GM21619 (cell line): ENCODE measurements around the gene CTXND1.

ENCODE experiments used
- ATAC-seq: cut with Tn5 transposase; IDR thresholded peaks from one replicate; pipeline ENCODE4 v1.9.1; 2021; ENCODE audit not compliant: unreplicated experiment

Gene CTXND1

GRCh38 chr15:80210611-80211573 is 41.1 kb downstream of the CTXND1 start:
- ATAC-seq = no peak

- ATAC-seq = no peak
Observed at GRCh38 chr15:80208758-80209734, 43.0 kb downstream of the CTXND1 start.

- no peak for ATAC-seq
Observed at GRCh38 chr15:80207887-80208286, 44.1 kb downstream of the CTXND1 start.

- ATAC-seq = no peak
Observed at GRCh38 chr15:80204231-80204630, 47.8 kb downstream of the CTXND1 start.

- no peak for ATAC-seq
Observed at GRCh38 chr15:80203361-80203885, 48.6 kb downstream of the CTXND1 start.

- no peak for ATAC-seq
Observed at GRCh38 chr15:80202641-80203360, 49.2 kb downstream of the CTXND1 start.

- no peak for ATAC-seq
Observed at GRCh38 chr15:80202016-80202315, 50.0 kb downstream of the CTXND1 start.

- no peak for ATAC-seq
Observed at GRCh38 chr15:80201256-80202015, 50.6 kb downstream of the CTXND1 start.

GRCh38 chr15:80199869-80200268 is 52.1 kb downstream of the CTXND1 start:
- ATAC-seq = no peak

GRCh38 chr15:80199366-80199765 is 52.6 kb downstream of the CTXND1 start:
- ATAC-seq = no peak

GRCh38 chr15:80194914-80195313 is 57.1 kb downstream of the CTXND1 start:
- no peak for ATAC-seq

- no peak for ATAC-seq
Observed at GRCh38 chr15:80194186-80194585, 57.8 kb downstream of the CTXND1 start.

- no peak for ATAC-seq
Observed at GRCh38 chr15:80191897-80192595, 60.0 kb downstream of the CTXND1 start.

- ATAC-seq = no peak
Observed at GRCh38 chr15:80191198-80191597, 60.8 kb downstream of the CTXND1 start.

GRCh38 chr15:80188251-80188650 is 63.8 kb downstream of the CTXND1 start:
- no peak for ATAC-seq

- ATAC-seq = no peak
Observed at GRCh38 chr15:80186597-80186996, 65.4 kb downstream of the CTXND1 start.

GRCh38 chr15:80186066-80186465 is 65.9 kb downstream of the CTXND1 start:
- ATAC-seq = no peak

- no peak for ATAC-seq
Observed at GRCh38 chr15:80185152-80185551, 66.9 kb downstream of the CTXND1 start.

- no peak for ATAC-seq
Observed at GRCh38 chr15:80184554-80184953, 67.5 kb downstream of the CTXND1 start.
